Heart left ventricle (tissue), 13 donors: Measurements from ENCODE around the gene BOD1.

Experiments
- CTCF ChIP-seq, 12 donors: fragments of 200-600 bp; sonication (generic) in 4 of 12; IDR thresholded peaks; one replicate each; pipeline versions ENCODE4 v1.5.0 to v1.8.0; 2018 to 2022; ENCODE audit warnings: antibody characterized with exemption in 12 of 12, mild to moderate bottlenecking in 5 of 12
- POLR2A ChIP-seq, 2 donors: fragments of 450-650 bp; IDR thresholded peaks; one replicate each; pipeline ENCODE4 v1.6.1; 2017; ENCODE audit warnings: antibody characterized with exemption in 2 of 2, mild to moderate bottlenecking in 2 of 2, moderate library complexity in 2 of 2
- donor health status: ischemic (EF 13 %, LVEDD 7.1; RV severe dilation, severe dysfunction).
- donor health status: DM: no; HTN: yes; CAD: no.
- donor health status: DM: no; HTN: no; CAD: no.
- donor health status: ischemic (EF 25% LVEDD 6.9; RV normal size, moderate dysfunction).
- donor health status: ischemic (EF 25% LVEDD 5.7; RV mildly dilated, moderate dysfunction).
- donor health status: ischemic (EF 35%, LVEDD 5.7; RV mildly dilated, moderate dysfunction).
- donor health status: nonischemic (EF 11% LVEDD 7.7; RV severe dilation, severe dysfunction).
- donor health status: DM: yes; HTN: yes; CAD: no.
- donor health status: PGD.
- donor health status: ischemic (EF 29% LVEDD 5.4; RV normal size, mild dysfunction).
- donor health status: nonischemic (EF 23%, LVEDD 6.1; RV moderate dilation, normal function).

- no peak for TF ChIP-seq CTCF (IDR thresholded peaks at IDR 0.05)
- no peak for TF ChIP-seq POLR2A (IDR thresholded peaks at IDR 0.05)
Observed at GRCh38 chr5:173630724-173631365, 14.4 kb upstream of the BOD1 start.
